Activated T-cell treated with anti-CD3 and anti-CD28 coated beads, Interleukin-2, amount 50 U/mL, for 24 hours (primary cell): ENCODE measurements around the gene CEP41.

Experiments used
- DNase-seq: peaks from one replicate; pipeline ENCODE4 v3.0.0-alpha.2; 2020
- H3K27ac Mint-ChIP-seq: 2 replicates; pipeline ENCODE4 v1.8.0; 2020; ENCODE audit warnings: mild to moderate bottlenecking, mixed read lengths
- H3K27me3 Mint-ChIP-seq: 2 replicates; pipeline ENCODE4 v1.8.0; 2020; ENCODE audit warnings: mixed read lengths
- H3K36me3 Mint-ChIP-seq: 2 replicates; pipeline ENCODE4 v1.8.0; 2020; ENCODE audit warnings: low read depth, mixed read lengths
- H3K4me1 Mint-ChIP-seq: 2 replicates; pipeline ENCODE4 v1.8.0; 2020; ENCODE audit warnings: low read depth, mixed read lengths
- H3K4me3 Mint-ChIP-seq: 2 replicates; pipeline ENCODE4 v1.8.0; 2020; ENCODE audit warnings: mild to moderate bottlenecking, moderate library complexity, mixed read lengths
- H3K9me3 Mint-ChIP-seq: 2 replicates; pipeline ENCODE4 v1.8.0; 2020; ENCODE audit warnings: mixed read lengths

The CEP41 gene

GRCh38 chr7:130367836-130368746, 72.7 kb downstream of the CEP41 start:
- no peak overlapping the region for H3K4me3 Mint-ChIP-seq
- DNase-seq = no peak
- H3K27me3 Mint-ChIP-seq = no peaks in the 10 kb centered on the region
- no peak overlapping the region for H3K27ac Mint-ChIP-seq
- H3K4me1 Mint-ChIP-seq = peaks cover 50% of the 10 kb centered on the region
- no peaks in the 10 kb centered on the region for H3K36me3 Mint-ChIP-seq
- H3K9me3 Mint-ChIP-seq = peaks cover 6% of the 10 kb centered on the region

DNA sequence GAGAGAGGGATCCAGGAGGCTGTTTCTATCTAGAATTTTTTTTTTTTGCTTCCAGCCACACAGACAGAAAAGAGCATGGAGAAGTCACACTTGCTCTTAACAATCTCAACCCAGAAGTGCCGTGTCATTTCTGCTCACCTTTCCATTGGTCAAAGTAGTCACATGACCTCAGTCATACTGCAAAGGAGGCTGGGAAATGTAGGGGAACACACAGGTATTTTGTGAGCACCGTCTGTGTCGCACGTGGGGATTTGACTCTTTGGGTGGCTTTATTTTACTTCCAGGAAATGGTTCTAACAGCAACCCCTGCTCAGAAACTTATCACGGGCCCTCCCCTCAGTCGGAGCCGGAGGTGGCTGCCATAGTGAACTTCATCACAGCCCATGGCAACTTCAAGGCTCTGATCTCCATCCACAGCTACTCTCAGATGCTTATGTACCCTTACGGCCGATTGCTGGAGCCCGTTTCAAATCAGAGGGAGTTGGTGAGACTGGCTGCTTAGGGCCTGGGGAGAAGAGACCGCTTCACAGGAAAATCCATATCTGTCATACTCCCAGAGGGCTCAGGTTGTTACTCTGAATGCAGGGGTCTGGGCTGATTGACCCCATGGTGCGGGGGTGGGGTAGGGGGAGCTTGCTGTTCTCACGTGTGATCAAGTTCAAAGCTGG, 73.6 kb downstream of the CEP41 start:
- peak overlapping the region; percentile 41 for H3K27ac Mint-ChIP-seq
- H3K36me3 Mint-ChIP-seq = no peaks in the 10 kb centered on the region
- DNase-seq = peak; percentile 48
- peak overlapping the region; percentile 21 for H3K4me3 Mint-ChIP-seq
- no peaks in the 10 kb centered on the region for H3K27me3 Mint-ChIP-seq
- peaks cover 6% of the 10 kb centered on the region for H3K9me3 Mint-ChIP-seq
- peaks cover 52% of the 10 kb centered on the region for H3K4me1 Mint-ChIP-seq

- Mint-ChIP-seq H3K27me3 (no peaks in the 10 kb centered on the region), H3K4me3 (no peak overlapping the region), H3K9me3 (peaks cover 6% of the 10 kb centered on the region), H3K36me3 (no peaks in the 10 kb centered on the region), H3K27ac (no peak overlapping the region), H3K4me1 (peaks cover 52% of the 10 kb centered on the region)
- no peak for DNase-seq
Observed at GRCh38 chr7:130366564-130366963, 74.3 kb downstream of the CEP41 start.

- peaks cover 6% of the 10 kb centered on the region for H3K9me3 Mint-ChIP-seq
- no peaks in the 10 kb centered on the region for H3K36me3 Mint-ChIP-seq
- no peak overlapping the region for H3K4me3 Mint-ChIP-seq
- H3K27ac Mint-ChIP-seq = no peak overlapping the region
- DNase-seq = no peak
- no peaks in the 10 kb centered on the region for H3K27me3 Mint-ChIP-seq
- H3K4me1 Mint-ChIP-seq = peaks cover 52% of the 10 kb centered on the region
Observed at GRCh38 chr7:130365511-130366441, 75.0 kb downstream of the CEP41 start.

GRCh38 chr7:130365088-130365487, 75.7 kb downstream of the CEP41 start:
- peaks cover 11% of the 10 kb centered on the region for H3K9me3 Mint-ChIP-seq
- H3K36me3 Mint-ChIP-seq = no peaks in the 10 kb centered on the region
- no peaks in the 10 kb centered on the region for H3K27me3 Mint-ChIP-seq
- no peak for DNase-seq
- no peak overlapping the region for H3K4me3 Mint-ChIP-seq
- H3K4me1 Mint-ChIP-seq = peaks cover 52% of the 10 kb centered on the region
- H3K27ac Mint-ChIP-seq = no peak overlapping the region

DNA sequence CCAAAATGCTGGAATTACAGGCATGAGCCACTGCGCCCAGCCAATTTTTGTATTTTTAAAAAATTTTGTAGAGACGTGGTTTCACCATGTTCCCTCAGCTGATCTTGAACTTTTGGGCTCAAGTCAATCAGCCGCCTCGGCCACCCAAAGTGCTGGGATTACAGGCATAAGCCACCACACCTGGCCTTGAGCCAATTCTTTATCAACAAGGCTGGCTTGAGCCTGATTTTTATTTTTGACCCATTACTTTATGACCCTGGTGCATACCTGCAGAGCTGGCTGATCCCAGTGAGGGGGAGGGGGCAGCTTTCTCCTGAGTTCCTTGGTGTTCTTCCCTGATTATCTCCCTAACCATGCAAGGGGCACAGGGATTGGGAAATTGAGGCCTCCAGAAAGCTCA, 76.4 kb downstream of the CEP41 start:
- H3K4me1 Mint-ChIP-seq = peaks cover 46% of the 10 kb centered on the region
- no peaks in the 10 kb centered on the region for H3K27me3 Mint-ChIP-seq
- peaks cover 12% of the 10 kb centered on the region for H3K9me3 Mint-ChIP-seq
- no peak overlapping the region for H3K4me3 Mint-ChIP-seq
- no peaks in the 10 kb centered on the region for H3K36me3 Mint-ChIP-seq
- DNase-seq = no peak
- H3K27ac Mint-ChIP-seq = no peak overlapping the region

- no peak for DNase-seq
- H3K4me1 Mint-ChIP-seq = peaks cover 34% of the 10 kb centered on the region
- H3K36me3 Mint-ChIP-seq = no peaks in the 10 kb centered on the region
- H3K27ac Mint-ChIP-seq = peak overlapping the region; percentile 82
- H3K4me3 Mint-ChIP-seq = no peak overlapping the region
- no peaks in the 10 kb centered on the region for H3K27me3 Mint-ChIP-seq
- H3K9me3 Mint-ChIP-seq = peaks cover 12% of the 10 kb centered on the region
Observed at GRCh38 chr7:130363026-130363847, 77.6 kb downstream of the CEP41 start.

DNA sequence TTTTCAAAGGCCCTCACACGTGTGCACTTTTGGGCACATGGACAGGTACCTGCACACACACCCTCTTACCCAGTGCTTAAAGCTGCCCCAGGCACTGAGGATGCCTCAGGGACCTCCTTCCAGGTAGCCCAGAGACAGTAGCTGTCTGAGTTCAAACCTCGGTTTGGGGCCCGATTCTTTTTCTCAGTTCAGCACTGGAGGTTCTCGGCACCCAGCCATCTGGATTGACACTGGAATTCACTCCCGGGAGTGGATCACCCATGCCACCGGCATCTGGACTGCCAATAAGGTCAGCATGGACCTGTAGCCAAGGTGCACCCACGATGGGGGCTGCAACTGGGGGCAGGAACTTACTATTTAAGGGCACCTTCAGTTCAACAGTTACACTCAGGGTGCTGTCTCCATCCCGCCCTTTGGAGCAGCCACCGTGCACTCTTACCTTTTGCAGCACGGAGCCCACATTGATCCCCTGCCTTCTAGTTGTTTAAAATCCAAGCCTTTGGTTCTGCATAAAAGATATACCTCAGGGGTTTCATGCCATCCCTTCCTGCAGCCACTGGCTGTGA, 78.5 kb downstream of the CEP41 start:
- H3K4me3 Mint-ChIP-seq = no peak overlapping the region
- no peaks in the 10 kb centered on the region for H3K27me3 Mint-ChIP-seq
- H3K9me3 Mint-ChIP-seq = peaks cover 11% of the 10 kb centered on the region
- no peak for DNase-seq
- H3K36me3 Mint-ChIP-seq = no peaks in the 10 kb centered on the region
- peaks cover 30% of the 10 kb centered on the region for H3K4me1 Mint-ChIP-seq
- no peak overlapping the region for H3K27ac Mint-ChIP-seq

DNA sequence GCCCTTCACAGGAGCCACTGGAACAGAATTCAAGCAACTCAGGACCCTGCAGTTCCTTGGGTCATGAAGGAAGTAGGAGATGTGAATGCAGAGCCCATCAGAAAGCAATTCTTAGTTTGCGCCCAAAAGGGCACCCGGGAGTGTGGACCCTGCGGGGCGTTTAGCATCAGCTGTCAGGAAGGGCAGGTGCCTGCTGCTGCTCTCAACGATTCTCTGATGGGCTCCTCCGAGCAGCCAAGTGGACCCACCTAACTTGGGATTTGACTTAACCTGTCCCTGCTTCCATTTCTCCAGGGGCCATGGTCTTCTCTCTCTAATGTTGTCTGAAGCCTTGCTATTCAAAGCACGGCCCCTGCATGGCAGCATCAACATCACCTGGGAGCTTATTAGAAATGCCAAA, 79.1 kb downstream of the CEP41 start:
- Mint-ChIP-seq H3K27ac (no peak overlapping the region), H3K36me3 (no peaks in the 10 kb centered on the region), H3K9me3 (peaks cover 6% of the 10 kb centered on the region), H3K27me3 (no peaks in the 10 kb centered on the region), H3K4me3 (no peak overlapping the region), H3K4me1 (peaks cover 23% of the 10 kb centered on the region)
- no peak for DNase-seq

DNA sequence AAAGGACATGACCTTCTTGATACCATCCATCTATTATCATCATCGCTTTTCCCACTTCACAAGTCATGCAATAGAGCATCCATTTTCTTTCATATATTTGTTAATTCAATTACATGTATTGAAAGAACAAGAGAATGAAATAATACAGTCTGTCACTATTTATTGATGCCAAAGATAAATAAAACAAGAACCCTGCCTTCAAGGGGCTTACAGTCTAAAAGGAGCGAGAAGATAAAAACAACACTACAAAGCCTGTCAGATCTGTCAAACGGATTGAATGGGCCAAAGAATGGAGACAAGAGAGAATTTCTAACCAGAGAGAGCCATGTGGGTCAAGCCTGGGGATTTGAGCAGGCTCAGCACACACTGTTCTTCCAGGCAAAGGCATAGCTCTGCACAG, 80.3 kb downstream of the CEP41 start:
- Mint-ChIP-seq H3K36me3 (no peaks in the 10 kb centered on the region), H3K27ac (no peak overlapping the region), H3K27me3 (no peaks in the 10 kb centered on the region), H3K4me1 (peaks cover 15% of the 10 kb centered on the region), H3K9me3 (peaks cover 6% of the 10 kb centered on the region), H3K4me3 (no peak overlapping the region)
- no peak for DNase-seq

GRCh38 chr7:130359276-130359857, 81.4 kb downstream of the CEP41 start:
- H3K27me3 Mint-ChIP-seq = no peaks in the 10 kb centered on the region
- no peak overlapping the region for H3K4me3 Mint-ChIP-seq
- no peaks in the 10 kb centered on the region for H3K36me3 Mint-ChIP-seq
- H3K9me3 Mint-ChIP-seq = peaks cover 6% of the 10 kb centered on the region
- no peak overlapping the region for H3K27ac Mint-ChIP-seq
- H3K4me1 Mint-ChIP-seq = peaks cover 9% of the 10 kb centered on the region
- DNase-seq = no peak

- H3K27me3 Mint-ChIP-seq = no peaks in the 10 kb centered on the region
- no peak for DNase-seq
- peaks cover 5% of the 10 kb centered on the region for H3K4me1 Mint-ChIP-seq
- peaks cover 6% of the 10 kb centered on the region for H3K9me3 Mint-ChIP-seq
- H3K27ac Mint-ChIP-seq = no peak overlapping the region
- H3K4me3 Mint-ChIP-seq = no peak overlapping the region
- H3K36me3 Mint-ChIP-seq = no peaks in the 10 kb centered on the region
Observed at GRCh38 chr7:130358471-130358870, 82.3 kb downstream of the CEP41 start.

DNA sequence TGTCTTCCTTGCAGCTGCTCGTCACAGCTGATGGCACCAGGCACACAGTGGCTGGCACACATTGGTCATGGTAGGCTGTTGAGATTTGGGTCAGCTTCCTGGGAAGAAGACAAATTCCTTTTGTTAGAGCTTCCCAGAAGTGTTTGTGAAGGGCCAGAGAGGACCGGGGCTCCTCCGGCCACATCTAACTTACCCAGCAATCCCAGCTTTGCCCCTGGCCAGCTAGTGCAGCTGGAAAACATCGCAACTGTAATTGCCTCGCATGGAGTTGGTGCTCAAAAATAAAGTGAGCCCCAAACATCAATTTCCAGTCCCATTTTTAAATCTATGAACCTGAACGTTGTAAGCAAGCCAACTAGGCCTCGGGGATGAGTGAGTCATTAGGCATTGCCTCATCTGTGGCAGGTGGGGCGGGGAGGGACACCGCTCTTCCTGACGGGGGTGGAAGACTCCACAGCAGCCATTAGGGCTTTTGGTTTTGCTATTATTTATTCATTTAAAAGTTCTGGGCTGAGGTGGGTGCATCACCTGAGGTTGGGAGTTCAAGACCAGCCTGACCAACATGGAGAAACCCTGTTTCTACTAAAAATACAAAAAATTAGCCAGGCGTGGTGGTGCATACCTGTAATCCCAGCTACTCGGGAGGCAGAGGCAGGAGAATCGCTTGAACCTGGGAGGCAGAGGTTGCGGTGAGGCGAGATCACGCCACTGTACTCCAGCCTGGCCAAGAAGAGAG, 83.8 kb downstream of the CEP41 start:
- Mint-ChIP-seq H3K36me3 (no peaks in the 10 kb centered on the region), H3K27ac (no peak overlapping the region), H3K9me3 (peaks cover 6% of the 10 kb centered on the region), H3K4me3 (no peak overlapping the region), H3K4me1 (peaks cover 5% of the 10 kb centered on the region), H3K27me3 (no peaks in the 10 kb centered on the region)
- DNase-seq = peak; percentile 27
